HG02943 (cell line): ENCODE data around the gene DPCD.

Source experiments
- ATAC-seq: cut with Tn5 transposase; IDR thresholded peaks from one replicate; pipeline ENCODE4 v1.9.1; 2021; ENCODE audit warnings: mild to moderate bottlenecking, low read depth, moderate library complexity; ENCODE audit not compliant: unreplicated experiment

DPCD gene

GRCh38 chr10:101587725-101588653 lies at the start of gene DPCD, which contains the start of gene POLL:
DPCD (plus strand) TSS chr10:101588321; CDS start chr10:101588337, 16 bp downstream.
POLL (minus strand) TSS chr10:101588257; CDS start chr10:101587360, 897 bp downstream.
- ATAC-seq: peak; percentile 92

- no peak for ATAC-seq
These were observed 49.7 kb upstream of the DPCD start for GRCh38 chr10:101538446-101538845.

- ATAC-seq: no peak
These were observed 42.2 kb upstream of the DPCD start for GRCh38 chr10:101545898-101546297.

- no peak for ATAC-seq
These were observed 37.2 kb upstream of the DPCD start for GRCh38 chr10:101550965-101551364.

GRCh38 chr10:101552442-101552841 lies 35.7 kb upstream of the DPCD start:
- no peak for ATAC-seq

- ATAC-seq: no peak
These were observed 30.6 kb upstream of the DPCD start for GRCh38 chr10:101557541-101557940.

- ATAC-seq: no peak
These were observed 29.9 kb upstream of the DPCD start for GRCh38 chr10:101558204-101558603.

GRCh38 chr10:101558671-101559595 lies 29.2 kb upstream of the DPCD start:
- no peak for ATAC-seq

- ATAC-seq: no peak
These were observed 28.4 kb upstream of the DPCD start for GRCh38 chr10:101559596-101560297.

- ATAC-seq: no peak
These were observed 27.6 kb upstream of the DPCD start for GRCh38 chr10:101560298-101561067.

- ATAC-seq: no peak
These were observed 26.8 kb upstream of the DPCD start for GRCh38 chr10:101561068-101561915.

GRCh38 chr10:101562231-101562630 lies 25.9 kb upstream of the DPCD start:
- ATAC-seq: no peak

GRCh38 chr10:101563007-101563406 lies 25.1 kb upstream of the DPCD start:
- no peak for ATAC-seq

GRCh38 chr10:101563497-101564040 lies 24.6 kb upstream of the DPCD start:
- no peak for ATAC-seq

- no peak for ATAC-seq
These were observed 23.6 kb upstream of the DPCD start for GRCh38 chr10:101564490-101564991.

GRCh38 chr10:101565370-101565900 lies 22.7 kb upstream of the DPCD start:
- ATAC-seq: no peak

- no peak for ATAC-seq
These were observed 22.2 kb upstream of the DPCD start for GRCh38 chr10:101565936-101566332.
